RWPE1 (cell line): ENCODE measurements around the gene IFNL4.
A peak's percentile ranks its signal among the peaks of the same experiment; 100 is the strongest.
"Not testable (repeated sequence)": the region's sequence is repeated elsewhere in the genome, so short reads cannot be mapped to it uniquely, and the experiment has no call there.

Experiments
- CTCF ChIA-PET: fragments of 350-600 bp; sonication (Branson Sonifier 250); formaldehyde crosslinking; extraction: SDS; loops from one replicate; lab custom pipeline; 2021; lab: Yijun Ruan, JAX
- POLR2A ChIA-PET: fragments of 400-600 bp; formaldehyde crosslinking; extraction: SDS; loops from one replicate; lab custom pipeline; 2020; ENCODE audit warnings: antibody characterized with exemption; ENCODE audit not compliant: low non-redundant PET; lab: Yijun Ruan, JAX
- DNase-seq: peaks from one replicate; pipeline ENCODE4 v3.0.0; 2012; ENCODE audit warnings: low spot score
- H3K27ac ChIP-seq: fragments of 450-650 bp; 2 replicates; pipeline ENCODE4 v1.5.1; 2017
- TF ChIP-seq, protein P1 (sequence below): fragments of 450-650 bp; conservative IDR thresholded peaks from 2 replicates; pipeline ENCODE4 v1.5.1; 2017; ENCODE audit warnings: low read depth, mild to moderate bottlenecking

The IFNL4 gene

DNA sequence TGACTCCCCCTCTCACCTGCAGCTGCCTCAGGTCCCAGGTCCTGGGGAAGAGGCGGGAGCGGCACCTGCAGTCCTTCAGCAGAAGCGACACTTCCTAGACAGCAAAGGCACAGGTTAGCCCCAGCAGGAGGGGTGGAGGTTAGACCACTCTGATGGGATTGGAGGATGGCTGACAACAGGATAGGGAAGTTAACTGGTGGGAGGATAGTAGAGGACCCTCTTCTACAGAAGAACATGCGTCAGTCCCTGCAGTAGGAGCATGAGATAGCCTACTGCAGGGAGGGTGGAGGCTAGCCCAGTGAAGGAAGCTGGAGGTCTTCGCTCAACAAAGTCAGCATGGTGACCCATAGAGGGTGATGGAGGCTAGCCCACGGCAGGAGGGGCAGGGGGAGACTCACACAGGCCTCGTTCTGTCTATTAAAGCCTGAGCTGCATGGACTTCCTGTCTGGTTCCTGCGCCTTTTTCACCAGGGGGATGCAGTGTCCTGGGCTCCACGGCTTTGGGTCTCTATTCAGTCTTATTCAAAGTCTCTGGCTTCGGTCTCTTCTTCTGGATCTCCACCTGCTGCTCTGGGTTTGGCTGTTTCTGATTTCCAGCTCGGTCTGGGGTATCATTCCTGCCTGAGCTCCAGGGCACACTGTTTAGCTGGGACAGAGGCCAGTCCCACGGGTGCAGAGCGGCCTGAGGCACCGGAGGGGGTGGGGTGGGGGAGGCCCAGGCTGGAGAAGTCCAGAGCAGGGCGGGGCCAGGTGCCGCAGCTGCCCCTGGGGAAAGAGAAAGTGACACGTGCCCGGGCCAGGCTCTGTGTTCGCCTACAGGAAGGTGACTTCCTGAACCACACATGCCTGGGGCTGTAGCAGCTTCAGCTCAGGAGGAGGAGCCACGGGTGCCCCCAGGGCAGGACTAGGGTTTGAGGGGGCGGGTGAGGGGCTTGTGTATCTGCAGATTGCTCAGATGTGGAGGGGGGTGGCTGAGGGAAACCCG, 11.2 kb downstream of the IFNL4 start:
- CTCF ChIA-PET, result interaction anchor here (1.0 kb wide), 1 partner anchor 115 kb away, joined by 3 read pairs; no protein-coding TSS in a partner anchor
- POLR2A ChIA-PET, result no interaction called here
- H3K27ac ChIP-seq, result no peak overlapping the region
- TF ChIP-seq, protein P1, sequence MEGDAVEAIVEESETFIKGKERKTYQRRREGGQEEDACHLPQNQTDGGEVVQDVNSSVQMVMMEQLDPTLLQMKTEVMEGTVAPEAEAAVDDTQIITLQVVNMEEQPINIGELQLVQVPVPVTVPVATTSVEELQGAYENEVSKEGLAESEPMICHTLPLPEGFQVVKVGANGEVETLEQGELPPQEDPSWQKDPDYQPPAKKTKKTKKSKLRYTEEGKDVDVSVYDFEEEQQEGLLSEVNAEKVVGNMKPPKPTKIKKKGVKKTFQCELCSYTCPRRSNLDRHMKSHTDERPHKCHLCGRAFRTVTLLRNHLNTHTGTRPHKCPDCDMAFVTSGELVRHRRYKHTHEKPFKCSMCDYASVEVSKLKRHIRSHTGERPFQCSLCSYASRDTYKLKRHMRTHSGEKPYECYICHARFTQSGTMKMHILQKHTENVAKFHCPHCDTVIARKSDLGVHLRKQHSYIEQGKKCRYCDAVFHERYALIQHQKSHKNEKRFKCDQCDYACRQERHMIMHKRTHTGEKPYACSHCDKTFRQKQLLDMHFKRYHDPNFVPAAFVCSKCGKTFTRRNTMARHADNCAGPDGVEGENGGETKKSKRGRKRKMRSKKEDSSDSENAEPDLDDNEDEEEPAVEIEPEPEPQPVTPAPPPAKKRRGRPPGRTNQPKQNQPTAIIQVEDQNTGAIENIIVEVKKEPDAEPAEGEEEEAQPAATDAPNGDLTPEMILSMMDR, result no peak
- peak; percentile 24 for DNase-seq

DNA sequence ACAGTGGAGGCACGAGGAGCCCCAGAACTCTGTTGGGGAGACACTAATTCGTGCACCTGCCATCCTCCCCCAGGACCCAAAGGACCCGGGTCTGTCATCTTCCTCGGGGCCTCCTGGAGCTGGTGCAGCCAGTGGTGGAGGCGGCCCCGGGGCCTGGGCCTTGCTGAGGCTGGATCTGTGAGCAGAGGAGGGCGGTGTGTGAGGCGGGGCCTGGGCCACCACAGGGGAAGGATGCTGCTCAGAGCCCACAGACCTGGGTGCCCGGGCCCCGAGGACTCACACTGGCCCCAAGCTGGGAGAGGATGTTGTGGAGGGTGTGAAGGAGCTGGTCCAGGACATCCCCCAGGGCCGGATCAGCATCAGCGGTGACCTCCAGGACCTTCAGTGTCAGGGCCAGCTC, 12.1 kb downstream of the IFNL4 start:
- TF ChIP-seq, protein P1, result no peak
- CTCF ChIA-PET, result interaction anchor here (0.6 kb wide), 1 partner anchor 92 kb away, joined by 4 read pairs; no protein-coding TSS in a partner anchor
- no peak for DNase-seq
- POLR2A ChIA-PET, result no interaction called here
- no peak overlapping the region for H3K27ac ChIP-seq

DNA sequence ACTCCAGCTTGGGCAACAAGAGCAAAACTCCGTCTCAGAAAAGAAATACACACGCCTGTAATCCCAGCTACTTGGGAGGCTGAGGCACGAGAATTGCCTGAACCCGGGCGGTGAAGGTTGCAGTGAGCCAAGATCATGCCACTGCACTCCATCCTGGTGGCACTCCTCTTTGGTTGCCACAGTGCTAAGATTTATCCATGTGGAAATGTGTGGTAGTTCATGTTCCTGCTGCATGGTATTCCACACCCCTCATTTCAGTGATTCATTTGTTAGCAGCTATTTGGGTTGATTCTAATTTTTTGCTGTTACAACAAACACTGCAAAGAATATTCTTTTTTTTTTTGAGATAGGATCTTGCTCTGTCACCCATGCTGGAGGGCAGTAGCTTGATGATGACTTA, 15.9 kb downstream of the IFNL4 start:
- CTCF ChIA-PET, result interaction anchor here (0.7 kb wide), 1 partner anchor 14 kb away, joined by 3 read pairs; no protein-coding TSS in a partner anchor
- TF ChIP-seq, protein P1, result no peak
- POLR2A ChIA-PET, result no interaction called here

DNA sequence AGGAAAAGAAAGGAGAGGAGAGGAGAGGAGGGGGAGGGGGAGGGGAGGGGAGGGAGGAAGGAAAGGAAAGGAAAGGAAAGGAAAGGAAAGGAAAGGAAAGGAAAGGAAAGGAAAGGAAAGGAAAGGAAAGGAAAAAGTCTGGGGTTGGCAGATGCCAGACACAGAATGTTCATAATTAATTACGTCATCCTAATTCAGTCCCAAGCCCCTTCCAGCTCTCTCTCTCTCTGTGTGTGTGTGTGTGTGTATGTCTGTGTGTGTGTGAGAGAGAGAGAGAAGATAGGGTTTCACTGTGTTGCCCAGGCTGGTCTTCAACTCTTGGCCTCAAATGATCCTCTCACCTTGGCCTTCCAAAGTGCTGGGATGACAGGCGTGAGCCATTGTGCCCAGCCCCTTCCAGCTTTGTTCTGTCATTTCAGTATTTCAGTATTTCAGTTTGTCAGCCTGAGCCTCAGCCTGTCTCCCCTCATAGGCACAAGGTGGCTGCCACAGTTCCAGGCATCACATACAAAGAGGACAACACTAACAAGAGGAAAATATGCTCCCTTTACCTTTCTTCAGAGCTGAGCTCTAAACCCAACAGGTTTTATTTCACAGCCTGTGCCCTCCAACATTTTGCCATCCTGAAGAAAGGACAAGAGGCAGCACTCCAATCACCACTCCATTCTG, 18.4 kb downstream of the IFNL4 start:
- no peak overlapping the region for H3K27ac ChIP-seq
- DNase-seq, result no peak
- CTCF ChIA-PET, result interaction anchor here (0.6 kb wide), 1 partner anchor 37 kb away, joined by 3 read pairs; no protein-coding TSS in a partner anchor
- TF ChIP-seq, protein P1, result no peak
- POLR2A ChIA-PET, result no interaction called here

More for the DNA sequence above, 15.9 kb downstream of the IFNL4 start:
- no peak for DNase-seq
- H3K27ac ChIP-seq, result no peak overlapping the region

DNA sequence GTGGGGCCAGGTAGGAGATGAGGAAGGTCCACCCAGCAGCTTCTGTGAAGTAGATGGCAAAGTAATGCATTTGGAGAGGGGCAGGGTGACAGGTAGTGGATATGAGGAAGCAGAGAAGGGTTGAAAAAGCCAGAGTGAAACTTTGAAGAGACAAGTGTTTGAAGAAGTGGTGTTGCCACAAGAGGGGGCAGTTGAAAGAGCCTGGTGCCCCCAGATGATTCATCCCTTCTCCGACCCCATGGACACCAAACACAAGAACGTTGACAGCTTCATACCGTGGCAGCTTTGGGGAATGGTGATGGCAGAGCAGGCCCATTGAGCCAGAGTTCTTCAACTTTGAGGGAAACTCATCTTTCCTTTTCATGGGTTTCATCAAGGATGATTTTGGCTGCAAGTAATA, 23.7 kb downstream of the IFNL4 start:
- CTCF ChIA-PET, result interaction anchor here (0.7 kb wide), 1 partner anchor 279 kb away, joined by 3 read pairs; no protein-coding TSS in a partner anchor
- POLR2A ChIA-PET, result no interaction called here
- TF ChIP-seq, protein P1, result no peak
- no peak overlapping the region for H3K27ac ChIP-seq
- DNase-seq, result no peak

DNA sequence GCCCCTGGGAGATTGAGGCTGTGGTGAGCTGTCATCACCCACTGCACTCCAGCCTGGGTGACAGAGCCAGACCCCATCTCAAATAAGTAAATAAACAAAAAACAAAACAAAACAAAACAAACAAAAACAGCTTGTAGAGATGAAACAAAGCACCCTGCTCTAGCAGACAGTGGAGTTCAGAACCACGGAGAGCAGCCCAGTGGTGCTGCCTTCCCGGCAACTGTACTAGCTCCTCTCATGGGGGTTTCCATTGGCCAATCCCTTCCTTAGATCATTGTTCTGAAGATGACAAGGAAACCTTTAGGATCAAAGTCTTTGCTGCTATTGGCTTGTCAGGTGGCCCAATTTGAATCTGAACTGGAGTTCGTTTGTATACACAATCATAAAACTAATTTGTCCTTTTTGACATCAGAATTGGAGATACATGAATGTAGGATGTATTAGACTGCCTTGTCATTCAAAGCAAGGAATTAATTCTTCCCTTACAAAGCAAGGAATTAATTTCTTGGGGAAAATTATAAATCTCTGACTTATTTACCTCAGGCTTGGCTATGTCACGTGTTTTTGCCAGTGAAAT, 24.9 kb downstream of the IFNL4 start:
- CTCF ChIA-PET, result no interaction called here
- peak; percentile 45 for DNase-seq
- H3K27ac ChIP-seq, result no peak overlapping the region
- POLR2A ChIA-PET, result no interaction called here
- TF ChIP-seq, protein P1, result no peak

DNA sequence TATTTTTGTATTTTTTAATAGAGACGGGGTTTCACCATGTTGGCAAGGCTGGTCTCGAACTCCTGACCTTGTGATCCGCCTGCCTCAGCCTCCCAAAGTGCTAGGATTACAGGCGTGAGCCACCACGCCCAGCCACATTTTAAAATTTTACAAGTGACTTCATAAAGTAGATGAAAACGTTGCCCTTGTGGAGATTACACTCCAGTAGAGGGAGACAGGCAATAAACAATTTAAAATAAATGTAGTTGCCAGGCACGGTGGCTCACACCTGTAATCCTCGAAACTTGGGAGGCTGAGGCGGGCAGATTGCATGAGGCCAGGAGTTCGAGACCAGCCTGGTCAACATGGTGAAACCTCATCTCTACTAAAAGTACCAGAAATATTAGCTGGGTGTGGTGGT, 29.5 kb downstream of the IFNL4 start:
- DNase-seq, POLR2A ChIA-PET, CTCF ChIA-PET, H3K27ac ChIP-seq: not testable (repeated sequence)
